ENCODE data around the gene TAAR9. TPM values are rescaled to one million over a fixed set of nuclear protein-coding genes. Genes with fewer than 3 reads are reported as not detected.

Gene TAAR9
- total RNA-seq, 1 donor from 2014 or later: not detected

- no peak overlapping the region for H3K4me3 Mint-ChIP-seq (ENCODE audit: unreplicated experiment)
- no peaks in the 10 kb centered on the region for H3K4me1 Mint-ChIP-seq (ENCODE audit: low read depth, unreplicated experiment)
- no peaks in the 10 kb centered on the region for H3K9me3 Mint-ChIP-seq (ENCODE audit: unreplicated experiment)
- H3K27ac Mint-ChIP-seq (ENCODE audit: unreplicated experiment): no peak overlapping the region
- no peak for DNase-seq
- no peak for TF ChIP-seq CTCF (IDR thresholded peaks at IDR 0.05; ENCODE audit: partially characterized antibody, unreplicated experiment)
- H3K36me3 Mint-ChIP-seq (ENCODE audit: unreplicated experiment): no peaks in the 10 kb centered on the region
- no peaks in the 10 kb centered on the region for H3K27me3 Mint-ChIP-seq (ENCODE audit: unreplicated experiment)
Measured at GRCh38 chr6:132571774-132572173, 33.7 kb downstream of the TAAR9 start.

GRCh38 chr6:132584698-132585097 is 46.6 kb downstream of the TAAR9 start:
- Mint-ChIP-seq H3K27me3 (ENCODE audit: unreplicated experiment) (peaks cover 4% of the 10 kb centered on the region), H3K27ac (ENCODE audit: unreplicated experiment) (no peak overlapping the region), H3K36me3 (ENCODE audit: unreplicated experiment) (no peaks in the 10 kb centered on the region), H3K4me1 (ENCODE audit: low read depth, unreplicated experiment) (no peaks in the 10 kb centered on the region), H3K4me3 (ENCODE audit: unreplicated experiment) (no peak overlapping the region), H3K9me3 (ENCODE audit: unreplicated experiment) (no peaks in the 10 kb centered on the region)
- DNase-seq: no peak
- TF ChIP-seq CTCF (IDR thresholded peaks at IDR 0.05; ENCODE audit: partially characterized antibody, unreplicated experiment): no peak

- H3K4me1 Mint-ChIP-seq (ENCODE audit: low read depth, unreplicated experiment): no peaks in the 10 kb centered on the region
- DNase-seq: no peak
- no peaks in the 10 kb centered on the region for H3K9me3 Mint-ChIP-seq (ENCODE audit: unreplicated experiment)
- no peak overlapping the region for H3K27ac Mint-ChIP-seq (ENCODE audit: unreplicated experiment)
- no peak for TF ChIP-seq CTCF (IDR thresholded peaks at IDR 0.05; ENCODE audit: partially characterized antibody, unreplicated experiment)
- H3K36me3 Mint-ChIP-seq (ENCODE audit: unreplicated experiment): no peaks in the 10 kb centered on the region
- H3K27me3 Mint-ChIP-seq (ENCODE audit: unreplicated experiment): peaks cover 4% of the 10 kb centered on the region
- no peak overlapping the region for H3K4me3 Mint-ChIP-seq (ENCODE audit: unreplicated experiment)
Measured at GRCh38 chr6:132587424-132587823, 49.3 kb downstream of the TAAR9 start.

Other genes with a start within 250 kb of the TAAR9 start
- gene MOXD1, start 136.8 kb upstream of the TAAR9 start, total RNA-seq (ENCODE audit: unreplicated experiment): not detected
- 62.7 TPM for gene STX7, start 25.2 kb upstream of the TAAR9 start, total RNA-seq (ENCODE audit: unreplicated experiment)
- not detected for gene TAAR8, start 14.4 kb downstream of the TAAR9 start, total RNA-seq (ENCODE audit: unreplicated experiment)
- gene TAAR6, start 32.0 kb downstream of the TAAR9 start, total RNA-seq (ENCODE audit: unreplicated experiment): not detected
- not detected for gene TAAR5, start 51.5 kb downstream of the TAAR9 start, total RNA-seq (ENCODE audit: unreplicated experiment)
- gene TAAR2, start 86.0 kb downstream of the TAAR9 start, total RNA-seq (ENCODE audit: unreplicated experiment): not detected
- gene TAAR1, start 120.9 kb downstream of the TAAR9 start, total RNA-seq (ENCODE audit: unreplicated experiment): not detected
- not detected for gene VNN1, start 175.8 kb downstream of the TAAR9 start, total RNA-seq (ENCODE audit: unreplicated experiment)
- not detected for gene VNN2, start 219.6 kb downstream of the TAAR9 start, total RNA-seq (ENCODE audit: unreplicated experiment)